ENCODE measurements around the gene TMEM26.

TMEM26 gene

GRCh38 chr10:61458031-61458430 lies 4.8 kb upstream of the TMEM26 start:
- DNase-seq, result no peak

- DNase-seq, result no peak
Observed at GRCh38 chr10:61456095-61456789, 3.1 kb upstream of the TMEM26 start.

- no peak for DNase-seq
Observed at GRCh38 chr10:61455656-61456055, 2.5 kb upstream of the TMEM26 start.

- no peak for DNase-seq
Observed at GRCh38 chr10:61454541-61454940, 1.4 kb upstream of the TMEM26 start.

- no peak for DNase-seq
Observed at GRCh38 chr10:61452151-61452651, 980 bp downstream of the TMEM26 start.

GRCh38 chr10:61451357-61451756 lies 1.8 kb downstream of the TMEM26 start:
- no peak for DNase-seq

GRCh38 chr10:61448841-61449600 lies 4.2 kb downstream of the TMEM26 start:
- no peak for DNase-seq

- DNase-seq, result no peak
Observed at GRCh38 chr10:61448091-61448490, 5.1 kb downstream of the TMEM26 start.

- DNase-seq, result no peak
Observed at GRCh38 chr10:61439058-61439609, 14.0 kb downstream of the TMEM26 start.

- no peak for DNase-seq
Observed at GRCh38 chr10:61438141-61438988, 14.8 kb downstream of the TMEM26 start.

GRCh38 chr10:61423178-61423577 lies 30.0 kb downstream of the TMEM26 start:
- DNase-seq, result no peak

GRCh38 chr10:61417661-61418060 lies 35.5 kb downstream of the TMEM26 start:
- no peak for DNase-seq

- no peak for DNase-seq
Observed at GRCh38 chr10:61415824-61416223, 37.4 kb downstream of the TMEM26 start.

- no peak for DNase-seq
Observed at GRCh38 chr10:61411706-61412105, 41.5 kb downstream of the TMEM26 start.

- DNase-seq, result no peak
Observed at GRCh38 chr10:61410353-61411070, 42.7 kb downstream of the TMEM26 start.

GRCh38 chr10:61409157-61409556 lies 44.0 kb downstream of the TMEM26 start:
- DNase-seq, result no peak

- no peak for DNase-seq
Observed at GRCh38 chr10:61408105-61408504, 45.1 kb downstream of the TMEM26 start.

GRCh38 chr10:61406736-61407135 lies 46.4 kb downstream of the TMEM26 start:
- DNase-seq, result no peak

GRCh38 chr10:61406242-61406641 lies 46.9 kb downstream of the TMEM26 start:
- DNase-seq, result no peak

GRCh38 chr10:61404751-61405150 lies 48.4 kb downstream of the TMEM26 start:
- DNase-seq, result no peak

GRCh38 chr10:61400524-61400923 lies 52.7 kb downstream of the TMEM26 start:
- no peak for DNase-seq

- no peak for DNase-seq
Observed at GRCh38 chr10:61399406-61399805, 53.8 kb downstream of the TMEM26 start.
